IMR-90 (cell line): ENCODE results near the gene GLIS1. TPM values are rescaled to one million over a fixed set of nuclear protein-coding genes. Genes with fewer than 3 reads are reported as not detected.

Experiments used
- ATAC-seq: fragments of 200-7000 bp; cut with Tn5 transposase; 2 replicates; pipeline ENCODE4 v1.9.1; 2020; ENCODE audit warnings: low read depth, mild to moderate bottlenecking, moderate library complexity
- BruUV-seq: library from RNA; stranded (reverse); fragments of 400-500 nt; replicated peaks from 2 replicates; lab custom pipeline; 2021; lab: Mats Ljungman, UMichigan
- CTCF ChIA-PET: fragments of 300-600 bp; formaldehyde crosslinking; extraction: SDS; loops from one replicate; lab custom pipeline; 2021; ENCODE audit warnings: antibody characterized with exemption; lab: Yijun Ruan, JAX
- POLR2A ChIA-PET: fragments of 300-600 bp; sonication (Branson Sonifier 250); formaldehyde crosslinking; loops from one replicate; lab custom pipeline; 2022; ENCODE audit warnings: antibody characterized with exemption; ENCODE audit not compliant: unreplicated experiment; lab: Charles Lee
- DNase-seq: peaks from one replicate; pipeline ENCODE4 v3.0.0; 2013
- H2AFZ ChIP-seq: replicated peaks from 2 replicates; pipeline ENCODE3; 2013; ENCODE audit warnings: low read length, mild to moderate bottlenecking; ENCODE audit not compliant: poor library complexity
- H2AK5ac ChIP-seq: 2 replicates; pipeline ENCODE4 v1.6.1; 2013; ENCODE audit warnings: low read depth, low read length, inconsistent platforms
- H2AK9ac ChIP-seq: replicated peaks from 2 replicates; pipeline ENCODE3; 2013; ENCODE audit warnings: mild to moderate bottlenecking, low read depth, low read length, moderate library complexity; ENCODE audit not compliant: poor library complexity
- H2BK120ac ChIP-seq: 2 replicates; pipeline ENCODE4 v1.6.1; 2013; ENCODE audit warnings: low read depth, low read length, inconsistent platforms
- H2BK15ac ChIP-seq: 3 replicates; pipeline ENCODE4 v1.6.1; 2013; ENCODE audit warnings: low read depth, low read length, inconsistent platforms
- H2BK20ac ChIP-seq: 2 replicates; pipeline ENCODE4 v1.6.1; 2013; ENCODE audit warnings: low read depth, mild to moderate bottlenecking, inconsistent platforms, low read length, moderate library complexity
- H2BK5ac ChIP-seq: 2 replicates; pipeline ENCODE4 v1.6.1; 2013; ENCODE audit warnings: mild to moderate bottlenecking, low read depth, low read length, inconsistent platforms; ENCODE audit not compliant: poor library complexity, severe bottlenecking
- H3K14ac ChIP-seq: replicated peaks from 2 replicates; pipeline ENCODE4 v1.6.1; 2013; ENCODE audit warnings: low read depth, low read length, inconsistent platforms
- H3K18ac ChIP-seq: 2 replicates; pipeline ENCODE4 v1.6.1; 2013; ENCODE audit warnings: low read depth, low read length, control low read depth
- H3K23ac ChIP-seq: 2 replicates; pipeline ENCODE4 v1.6.1; 2013; ENCODE audit warnings: low read depth, low read length, inconsistent platforms
- H3K27ac ChIP-seq: 2 replicates; pipeline ENCODE4 v1.5.1; 2013; ENCODE audit warnings: mild to moderate bottlenecking, control low read depth, low read length; ENCODE audit not compliant: insufficient read depth
- H3K27me3 ChIP-seq: 2 replicates; pipeline ENCODE4 v1.6.1; 2013; ENCODE audit warnings: low read length; ENCODE audit not compliant: control insufficient read depth, insufficient read depth
- H3K36me3 ChIP-seq: 2 replicates; pipeline ENCODE4 v1.6.1; 2013; ENCODE audit warnings: low read length, mixed read lengths; ENCODE audit not compliant: control insufficient read depth, insufficient read depth
- H3K4ac ChIP-seq: 2 replicates; pipeline ENCODE4 v1.6.1; 2013; ENCODE audit warnings: low read depth, low read length, inconsistent platforms
- H3K4me1 ChIP-seq: 2 replicates; pipeline ENCODE4 v1.6.1; 2013; ENCODE audit warnings: low read length, mixed read lengths; ENCODE audit not compliant: control insufficient read depth, insufficient read depth
- H3K4me2 ChIP-seq: 2 replicates; pipeline ENCODE4 v1.6.1; 2013; ENCODE audit warnings: low read depth, mild to moderate bottlenecking, control low read depth, low read length, moderate library complexity
- H3K4me3 ChIP-seq: 2 replicates; pipeline ENCODE4 v1.5.1; 2013; ENCODE audit warnings: low read depth, mild to moderate bottlenecking, control low read depth, low read length, moderate library complexity; ENCODE audit not compliant: insufficient read depth
- H3K56ac ChIP-seq: 2 replicates; pipeline ENCODE4 v1.6.1; 2013; ENCODE audit warnings: low read length, inconsistent platforms; ENCODE audit not compliant: insufficient read depth; ENCODE audit errors: extremely low read depth
- H3K79me1 ChIP-seq, 2 experiments: 2 replicates each; pipeline ENCODE4 v1.6.1; 2013; ENCODE audit warnings: low read length in 2 of 2, inconsistent platforms in 1 of 2, low read depth in 1 of 2
- H3K9ac ChIP-seq: 2 replicates; pipeline ENCODE4 v1.6.1; 2013; ENCODE audit warnings: low read depth, low read length, control low read depth
- H3K9me1 ChIP-seq: 2 replicates; pipeline ENCODE4 v1.6.1; 2013; ENCODE audit warnings: low read length, inconsistent platforms; ENCODE audit not compliant: insufficient read depth
- H3K9me3 ChIP-seq: 2 replicates; pipeline ENCODE4 v1.6.1; 2013; ENCODE audit warnings: low read length; ENCODE audit not compliant: control insufficient read depth, insufficient read depth
- H4K20me1 ChIP-seq: 2 replicates; pipeline ENCODE4 v1.6.1; 2013; ENCODE audit warnings: low read length, inconsistent platforms; ENCODE audit not compliant: insufficient read depth
- H4K5ac ChIP-seq: 2 replicates; pipeline ENCODE4 v1.6.1; 2013; ENCODE audit warnings: mild to moderate bottlenecking, low read depth, low read length, control low read depth
- H4K8ac ChIP-seq, 2 experiments: 2 replicates each; pipeline ENCODE4 v1.6.1; 2013; ENCODE audit warnings: low read depth in 2 of 2, low read length in 2 of 2, control low read depth in 1 of 2, inconsistent platforms in 1 of 2
- H4K91ac ChIP-seq: 2 replicates; pipeline ENCODE4 v1.6.1; 2013; ENCODE audit warnings: low read depth, low read length, inconsistent platforms; ENCODE audit not compliant: insufficient read depth
- FOS ChIP-seq: fragments of 150-350 bp; IDR thresholded peaks from 2 replicates; pipeline ENCODE4 v1.6.1; 2016; ENCODE audit warnings: low read depth, low read length
- MAFK ChIP-seq: IDR thresholded peaks from 2 replicates; pipeline ENCODE4 v1.6.1; 2012; ENCODE audit warnings: low read depth, low read length, improper control_type of control experiment
- MAZ ChIP-seq: IDR thresholded peaks from 2 replicates; pipeline ENCODE4 v1.6.1; 2012; ENCODE audit warnings: low read depth, mild to moderate bottlenecking, low read length, improper control_type of control experiment, moderate library complexity, borderline replicate concordance
- MXI1 ChIP-seq: IDR thresholded peaks from 2 replicates; pipeline ENCODE4 v1.6.1; 2012; ENCODE audit warnings: low read depth, mild to moderate bottlenecking, low read length, moderate library complexity, borderline replicate concordance
- POLR2A ChIP-seq: IDR thresholded peaks from 2 replicates; pipeline ENCODE4 v1.6.1; 2012; ENCODE audit warnings: mild to moderate bottlenecking, low read depth, low read length
- RCOR1 ChIP-seq: IDR thresholded peaks from 2 replicates; pipeline ENCODE4 v1.6.1; 2012; ENCODE audit warnings: mild to moderate bottlenecking, low read length, improper control_type of control experiment; ENCODE audit not compliant: insufficient replicate concordance
- RFX5 ChIP-seq: IDR thresholded peaks from 2 replicates; pipeline ENCODE4 v1.8.0; 2012; ENCODE audit warnings: low read depth, mild to moderate bottlenecking, low read length, moderate library complexity
- SMC3 ChIP-seq: fragments of 150-350 bp; IDR thresholded peaks from 2 replicates; pipeline ENCODE4 v1.6.1; 2016; ENCODE audit warnings: low read depth, mild to moderate bottlenecking, antibody characterized with exemption, low read length, moderate library complexity
- WGBS, 2 experiments: methylation state at CpG; one replicate each; pipeline versions ENCODE4 v1.1.5 to v1.1.7; 2013; ENCODE audit warnings: missing lambda C conversion rate in 2 of 2; ENCODE audit not compliant: insufficient read length in 1 of 2; ENCODE audit errors: extremely low coverage in 2 of 2; 5-methylcytosine and 5-hydroxymethylcytosine counted together
- dilution Hi-C: fragments of 300-500 bp; cut with HindIII; formaldehyde crosslinking; loops from one replicate; pipeline ENCODE4 v1.14.3; 2018; ENCODE audit warnings: low sequenced_read_pairs; ENCODE audit not compliant: unreplicated experiment
- in situ Hi-C: fragments of 300-500 bp; cut with MboI; formaldehyde crosslinking; loops from 3 replicates; pipeline ENCODE4 v1.14.3; 2019; ENCODE audit warnings: low sequenced_read_pairs, inconsistent platforms, mixed read lengths
- intact Hi-C: fragments of 100-400 bp; cut with micrococcal nuclease; formaldehyde crosslinking; loops from 2 replicates; pipeline ENCODE4 v1.10.0; 2022
- polyA plus RNA-seq, 3 experiments: library from polyadenylated mRNA; depleted of rRNA; stranded (reverse); fragments of >200 nt; gene quantifications; 2 replicates each; pipeline ENCODE4 v1.2.3, GENCODE V29; 2012; ENCODE audit warnings: low replicate concordance in 1 of 3
- total RNA-seq: library from RNA; depleted of rRNA; stranded (reverse); fragments of >200 nt; gene quantifications from 2 replicates; pipeline ENCODE4 v1.2.3, GENCODE V29; 2012
- TF ChIP-seq, protein P1 (sequence below): fragments of 150-350 bp; IDR thresholded peaks from 2 replicates; pipeline ENCODE4 v1.6.1; 2016; ENCODE audit warnings: low read depth, mild to moderate bottlenecking, low read length, moderate library complexity, borderline replicate concordance

The GLIS1 gene
- total and polyA plus RNA-seq, 2 of the 4 experiments (the other 2 are of a cell fraction), result 0.18 to 2.3 TPM

DNA sequence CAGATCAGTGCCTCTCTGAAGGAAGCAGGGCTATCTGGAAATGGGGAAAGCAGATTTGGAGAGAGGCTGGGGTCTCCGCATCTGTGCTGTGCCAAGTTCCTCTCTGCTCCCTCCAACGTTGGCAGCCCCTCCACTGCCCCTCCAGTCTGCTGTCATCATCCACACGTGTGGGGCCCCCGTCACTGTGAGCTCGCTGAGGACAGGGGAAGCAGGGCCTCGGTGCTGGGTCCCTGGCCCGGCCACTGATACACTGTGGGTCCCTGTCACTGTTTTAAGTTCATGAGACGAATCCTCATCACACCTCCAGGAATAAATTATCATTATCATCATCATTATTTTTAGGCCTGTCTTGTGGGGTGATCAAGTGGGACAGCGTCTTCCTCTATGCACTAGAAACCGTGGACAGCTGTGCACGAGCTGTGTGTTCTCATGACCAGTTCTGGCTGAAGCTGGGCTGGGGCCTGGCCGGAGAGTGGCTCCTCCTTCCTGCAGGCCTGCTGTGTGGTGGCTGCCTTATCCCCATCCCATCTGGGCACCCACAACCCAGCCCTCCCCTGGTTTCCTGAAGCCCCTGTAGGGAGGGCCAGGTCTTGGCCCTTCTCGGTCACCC, 227.5 kb downstream of the GLIS1 start (continued):
- no peak for TF ChIP-seq SMC3
- no peak for TF ChIP-seq MAFK
- TF ChIP-seq POLR2A, result no peak
- TF ChIP-seq RFX5, result no peak
- TF ChIP-seq, protein P1, sequence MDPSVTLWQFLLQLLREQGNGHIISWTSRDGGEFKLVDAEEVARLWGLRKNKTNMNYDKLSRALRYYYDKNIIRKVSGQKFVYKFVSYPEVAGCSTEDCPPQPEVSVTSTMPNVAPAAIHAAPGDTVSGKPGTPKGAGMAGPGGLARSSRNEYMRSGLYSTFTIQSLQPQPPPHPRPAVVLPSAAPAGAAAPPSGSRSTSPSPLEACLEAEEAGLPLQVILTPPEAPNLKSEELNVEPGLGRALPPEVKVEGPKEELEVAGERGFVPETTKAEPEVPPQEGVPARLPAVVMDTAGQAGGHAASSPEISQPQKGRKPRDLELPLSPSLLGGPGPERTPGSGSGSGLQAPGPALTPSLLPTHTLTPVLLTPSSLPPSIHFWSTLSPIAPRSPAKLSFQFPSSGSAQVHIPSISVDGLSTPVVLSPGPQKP, result no peak

DNA sequence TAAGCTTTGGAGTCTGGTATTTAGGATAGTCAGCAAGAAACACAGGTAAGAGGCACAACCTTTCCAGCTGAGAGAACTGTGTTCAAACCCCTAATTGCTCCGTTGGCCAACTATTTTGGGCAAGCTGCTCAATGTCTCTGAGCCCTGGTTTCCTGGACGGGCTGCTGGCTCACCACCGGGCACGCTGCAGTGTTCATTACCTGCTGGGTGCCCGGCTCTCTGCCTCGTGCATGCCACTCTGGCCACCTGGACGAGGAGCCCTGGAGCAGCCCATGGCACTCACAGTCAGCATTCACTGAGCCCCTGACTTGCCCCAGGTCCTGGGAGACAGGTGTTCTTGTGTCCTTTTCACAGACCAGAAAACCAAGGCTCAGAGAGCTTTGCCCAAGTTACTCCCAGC, 228.7 kb downstream of the GLIS1 start:
- Histone ChIP-seq H3K4ac (no peak overlapping the region), H3K4me1 (peaks cover 5% of the 10 kb centered on the region), H2BK15ac (no peak overlapping the region), H3K36me3 (peaks cover 1% of the 10 kb centered on the region; the same call in 1 of the 2 replicates), H4K20me1 (no peaks in the 10 kb centered on the region), H2AK9ac (no peak overlapping the region), H4K5ac (no peak overlapping the region), H3K79me1 (no peaks in the 10 kb centered on the region), H2BK20ac (no peak overlapping the region), H2AFZ (no peak overlapping the region), H3K4me3 (no peak overlapping the region), H2AK5ac (no peak overlapping the region), H3K9me1 (no peaks in the 10 kb centered on the region), H4K8ac (no peak overlapping the region), H3K9ac (no peak overlapping the region), H3K14ac (no peak overlapping the region), H2BK120ac (no peak overlapping the region), H3K23ac (no peak overlapping the region), H3K56ac (no peak overlapping the region), H3K4me2 (no peak overlapping the region), H2BK5ac (no peak overlapping the region), H4K91ac (no peak overlapping the region), H3K27me3 (peaks cover 2% of the 10 kb centered on the region; the same call in 1 of the 2 replicates), H3K18ac (no peak overlapping the region), H3K9me3 (no peaks in the 10 kb centered on the region), H3K27ac (no peak overlapping the region)
- ChIA-PET CTCF (no interaction called here), POLR2A (no interaction called here)
- WGBS, 2 experiments, result 95% methylated on average over 7 of the region's 7 CpGs; no CpG with 5 or more reads in 1 of the 2 experiments
- TF ChIP-seq, protein P1, result no peak
- TF ChIP-seq RCOR1, result no peak
- TF ChIP-seq FOS, result no peak
- no peak for TF ChIP-seq MXI1
- no peak for TF ChIP-seq MAZ
- no TSS peak for BruUV-seq
- DNase-seq (no peak), ATAC-seq (no peak)
- intact Hi-C loops, result no loop called here
- in situ Hi-C loops, result no loop called here
- dilution Hi-C loops, result no loop called here
